Neuronal stem cell (in vitro differentiated cells): ENCODE measurements around the gene CCDC124.

Source experiments
- DNase-seq: peaks from one replicate; pipeline ENCODE4 v3.0.0-alpha.2; 2013; ENCODE audit warnings: low spot score
- H2AFZ ChIP-seq: one replicate; pipeline ENCODE4 v1.6.1; 2013; ENCODE audit warnings: mild to moderate bottlenecking, low read length, inconsistent platforms
- H2AK5ac ChIP-seq: 2 replicates; pipeline ENCODE4 v1.6.1; 2013; ENCODE audit warnings: low read depth, mild to moderate bottlenecking, inconsistent platforms, low read length, moderate library complexity, mixed read lengths
- H2BK120ac ChIP-seq: 2 replicates; pipeline ENCODE4 v1.6.1; 2013; ENCODE audit warnings: low read depth, mild to moderate bottlenecking, inconsistent platforms, low read length, moderate library complexity, mixed read lengths
- H2BK12ac ChIP-seq: one replicate; pipeline ENCODE4 v1.6.1; 2013; ENCODE audit warnings: low read length, inconsistent platforms
- H2BK15ac ChIP-seq: 2 replicates; pipeline ENCODE4 v1.6.1; 2013; ENCODE audit warnings: mild to moderate bottlenecking, low read length, inconsistent platforms, mixed read lengths
- H2BK5ac ChIP-seq: one replicate; pipeline ENCODE4 v1.6.1; 2013; ENCODE audit warnings: inconsistent platforms, mild to moderate bottlenecking, low read length, moderate library complexity
- H3K14ac ChIP-seq: one replicate; pipeline ENCODE4 v1.6.1; 2013; ENCODE audit warnings: low read length, inconsistent platforms
- H3K18ac ChIP-seq: 2 replicates; pipeline ENCODE4 v1.6.1; 2013; ENCODE audit warnings: low read length, inconsistent platforms
- H3K23ac ChIP-seq: 2 replicates; pipeline ENCODE4 v1.6.1; 2013; ENCODE audit warnings: low read depth, mild to moderate bottlenecking, mixed read lengths, low read length, inconsistent platforms; ENCODE audit not compliant: poor library complexity
- H3K27ac ChIP-seq: replicated peaks from 3 replicates; pipeline ENCODE4 v1.5.1; 2013; ENCODE audit warnings: low read length, inconsistent platforms
- H3K27me3 ChIP-seq, 3 experiments: 2 replicates each; pipeline ENCODE4 v1.6.1; 2013; ENCODE audit warnings: low read length in 3 of 3, mild to moderate bottlenecking in 2 of 3, inconsistent platforms in 1 of 3, low read depth in 1 of 3, mixed read lengths in 1 of 3, moderate library complexity in 1 of 3; ENCODE audit not compliant: control insufficient read depth in 3 of 3, insufficient read depth in 3 of 3
- H3K36me3 ChIP-seq, 2 donors: replicated peaks in 1 of 2; 2 replicates each; pipeline ENCODE4 v1.6.1; 2013; ENCODE audit warnings: low read length in 2 of 2; ENCODE audit not compliant: control insufficient read depth in 2 of 2, insufficient read depth in 2 of 2
- H3K4ac ChIP-seq: 2 replicates; pipeline ENCODE4 v1.6.1; 2013; ENCODE audit warnings: inconsistent platforms, mild to moderate bottlenecking, low read length, moderate library complexity
- H3K4me1 ChIP-seq, 2 donors: 1 replicate in 1 of 2; 2 replicates in 1 of 2; pipeline ENCODE4 v1.6.1; 2013; ENCODE audit warnings: low read length in 2 of 2, low read depth in 1 of 2; ENCODE audit not compliant: control insufficient read depth in 2 of 2, insufficient read depth in 1 of 2
- H3K4me2 ChIP-seq: one replicate; pipeline ENCODE4 v1.6.1; 2013; ENCODE audit warnings: mild to moderate bottlenecking, low read length, inconsistent platforms; ENCODE audit not compliant: insufficient read depth, poor library complexity, severe bottlenecking
- H3K4me3 ChIP-seq, 2 donors: 2 replicates each; pipeline ENCODE4 v1.5.1; 2013; ENCODE audit warnings: low read length in 2 of 2, mild to moderate bottlenecking in 2 of 2, inconsistent platforms in 1 of 2, moderate library complexity in 1 of 2
- H3K79me1 ChIP-seq: one replicate; pipeline ENCODE4 v1.6.1; 2013; ENCODE audit warnings: low read depth, mild to moderate bottlenecking, inconsistent platforms, low read length, moderate library complexity
- H3K9ac ChIP-seq: one replicate; pipeline ENCODE4 v1.6.1; 2013; ENCODE audit warnings: mild to moderate bottlenecking, low read depth, low read length, inconsistent platforms; ENCODE audit not compliant: poor library complexity
- H3K9me3 ChIP-seq, 2 donors: replicated peaks in 1 of 2; 2 replicates each; pipeline versions ENCODE3 to v1.6.1; 2013; ENCODE audit warnings: low read length in 2 of 2, mild to moderate bottlenecking in 2 of 2, inconsistent platforms in 1 of 2, low read depth in 1 of 2, mixed read lengths in 1 of 2, moderate library complexity in 1 of 2; ENCODE audit not compliant: control insufficient read depth in 2 of 2, insufficient read depth in 1 of 2
- H4K8ac ChIP-seq: one replicate; pipeline ENCODE4 v1.6.1; 2013; ENCODE audit warnings: low read depth, mild to moderate bottlenecking, inconsistent platforms, low read length, moderate library complexity
- H4K91ac ChIP-seq: one replicate; pipeline ENCODE4 v1.6.1; 2013; ENCODE audit warnings: low read length, low read depth, mild to moderate bottlenecking, inconsistent platforms; ENCODE audit not compliant: poor library complexity
- WGBS, 2 donors: extraction: QIAGEN DNeasy Blood & Tissue Kit; methylation state at CpG; one replicate each; pipeline ENCODE4 v1.1.7; 2013; ENCODE audit warnings: missing lambda C conversion rate in 2 of 2, mixed read lengths in 1 of 2; ENCODE audit not compliant: insufficient read length in 2 of 2, insufficient replicate concordance in 1 of 2; ENCODE audit errors: extremely low coverage in 2 of 2; 5-methylcytosine and 5-hydroxymethylcytosine counted together

CCDC124 gene

DNA sequence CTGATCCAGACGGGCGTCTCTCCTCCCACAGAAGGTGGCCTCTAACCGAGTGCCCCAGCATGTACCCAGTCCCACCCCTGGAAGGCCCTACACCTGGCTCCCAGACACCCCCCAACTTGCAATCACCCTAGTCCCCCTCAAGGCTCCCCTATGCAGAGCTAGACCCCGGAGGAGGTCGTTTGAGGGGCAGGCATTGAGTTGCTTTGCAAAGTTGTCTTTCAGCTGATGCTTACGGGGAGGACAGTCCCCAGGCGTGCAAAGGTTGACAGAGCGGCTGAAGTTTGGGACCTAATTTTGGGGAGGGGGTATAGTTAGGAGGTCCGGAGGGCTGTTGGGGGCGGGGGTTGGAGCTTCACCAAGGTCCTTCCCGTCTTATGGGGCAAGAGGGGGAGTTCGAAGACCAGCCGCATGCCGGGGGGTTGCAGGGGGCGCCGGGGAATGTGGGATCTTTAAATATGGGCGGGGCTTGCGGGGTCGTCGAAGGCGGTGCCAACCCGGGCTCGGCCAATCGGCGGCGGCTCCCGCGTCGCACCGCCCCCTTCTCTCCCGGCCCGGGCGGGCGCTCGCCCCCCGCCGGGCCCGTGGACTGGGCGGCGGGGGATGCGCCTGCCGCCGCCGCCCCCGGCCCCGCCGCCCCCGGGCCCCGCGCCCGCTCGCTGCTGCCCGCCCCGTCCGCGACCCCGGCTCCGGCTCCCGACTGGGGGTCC, 33.9 kb downstream of the CCDC124 start, which contains the start of gene KCNN1:
KCNN1 (plus strand) TSS at position 558 of the 707 bp plus-strand sequence. CDS start 6,782 bp downstream, outside the sequence.
- no peak for DNase-seq
- Histone ChIP-seq H3K4me1 (peaks cover 13 to 18% of the 10 kb centered on the region in 2 donors), H3K9me3 (no peaks in the 10 kb centered on the region), H3K9ac (peak within 1 kb of the TSS; percentile 92), H2AK5ac (peak within 1 kb of the TSS; percentile 84), H2BK15ac (peak within 1 kb of the TSS; percentile 75), H4K8ac (no peak within 1 kb of the TSS), H2AFZ (peak within 1 kb of the TSS; percentile 85), H3K4me3 (peak within 1 kb of the TSS; percentile 53 to 84), H3K14ac (peak within 1 kb of the TSS; percentile 72), H2BK120ac (peak within 1 kb of the TSS; percentile 87), H3K4me2 (peak within 1 kb of the TSS; percentile 100), H3K23ac (peak within 1 kb of the TSS; percentile 65), H3K79me1 (peaks cover 2% of the 10 kb centered on the region), H3K18ac (peak within 1 kb of the TSS; percentile 95), H3K27me3 (peaks cover 0 to 30% (median 11%) of the 10 kb centered on the region in 3 experiments), H3K36me3 (no peaks in the 10 kb centered on the region), H3K27ac (no peak within 1 kb of the TSS), H2BK12ac (no peak within 1 kb of the TSS), H3K4ac (peak within 1 kb of the TSS; percentile 32), H4K91ac (peak within 1 kb of the TSS; percentile 46), H2BK5ac (peak within 1 kb of the TSS; percentile 77)
- no CpG with 5 or more reads among the region's 59 CpGs for WGBS, 2 donors

- Histone ChIP-seq H3K79me1 (peaks cover 2% of the 10 kb centered on the region), H3K4ac (peak overlapping the region; percentile 32), H3K27ac (no peak overlapping the region), H2BK15ac (no peak overlapping the region), H2BK12ac (no peak overlapping the region), H3K36me3 (no peaks in the 10 kb centered on the region), H3K4me1 (peaks cover 13 to 18% of the 10 kb centered on the region in 2 donors), H3K23ac (peak overlapping the region; percentile 65), H3K9ac (peak overlapping the region; percentile 92), H3K4me2 (peak overlapping the region; percentile 100), H3K9me3 (no peaks in the 10 kb centered on the region), H3K27me3 (peaks cover 0 to 30% (median 11%) of the 10 kb centered on the region in 3 experiments), H4K8ac (no peak overlapping the region), H3K14ac (peak overlapping the region; percentile 72), H3K18ac (peak overlapping the region; percentile 95), H2AK5ac (peak overlapping the region; percentile 84), H2BK5ac (no peak overlapping the region), H2AFZ (peak overlapping the region; percentile 68), H3K4me3 (peak overlapping the region; percentile 53 to 84), H2BK120ac (no peak overlapping the region), H4K91ac (no peak overlapping the region)
- no CpG with 5 or more reads among the region's 35 CpGs for WGBS, 2 donors
- DNase-seq = no peak
Observed at GRCh38 chr19:17967257-17968051, 34.6 kb downstream of the CCDC124 start.

DNA sequence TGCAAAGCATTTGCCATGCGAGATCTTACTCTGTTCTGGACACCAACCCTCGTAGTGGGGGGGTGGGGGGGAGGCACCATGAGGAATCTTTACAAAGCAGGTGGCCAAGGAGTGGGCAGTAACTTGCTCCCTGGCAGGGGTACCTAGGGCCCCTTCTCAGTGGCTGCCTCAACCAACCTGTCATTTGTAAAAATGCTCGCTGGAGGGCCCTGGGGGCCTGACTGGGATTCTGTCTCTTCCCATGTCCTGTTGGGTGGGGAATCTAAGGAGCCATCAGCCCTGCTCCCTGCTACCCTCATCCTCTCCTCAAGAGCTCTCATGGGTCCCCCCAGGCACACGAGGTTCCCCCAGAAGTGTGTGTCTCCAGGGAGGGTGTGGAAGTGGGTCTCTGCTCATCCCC, 35.5 kb downstream of the CCDC124 start:
- Histone ChIP-seq H2AK5ac (peak overlapping the region; percentile 74), H3K9ac (no peak overlapping the region), H2AFZ (no peak overlapping the region), H2BK12ac (no peak overlapping the region), H3K9me3 (no peaks in the 10 kb centered on the region), H3K14ac (no peak overlapping the region), H4K91ac (no peak overlapping the region), H3K27me3 (peaks cover 0 to 30% (median 11%) of the 10 kb centered on the region in 3 experiments), H3K4me1 (peaks cover 13 to 18% of the 10 kb centered on the region in 2 donors), H3K79me1 (peaks cover 2% of the 10 kb centered on the region), H3K4me3 (no peak overlapping the region), H3K36me3 (no peaks in the 10 kb centered on the region), H3K4me2 (no peak overlapping the region), H3K18ac (no peak overlapping the region), H3K27ac (no peak overlapping the region), H3K4ac (no peak overlapping the region), H2BK5ac (no peak overlapping the region), H4K8ac (no peak overlapping the region), H3K23ac (peak overlapping the region; percentile 80), H2BK15ac (peak overlapping the region; percentile 58), H2BK120ac (no peak overlapping the region)
- no peak for DNase-seq
- WGBS, 2 donors = no CpG with 5 or more reads among the region's 4 CpGs
